ACC112 (cell line): ENCODE measurements around the gene PARD6B.

Experiments used
- H2AFZ ChIP-seq: fragments of 200-600 bp; sonication (generic); one replicate; pipeline ENCODE4 v1.6.0; 2017; ENCODE audit warnings: antibody characterized with exemption, low read length; ENCODE audit not compliant: unreplicated experiment
- H3K27ac ChIP-seq: fragments of 200-600 bp; sonication (generic); 2 replicates; pipeline ENCODE4 v1.5.1; 2014; ENCODE audit warnings: low read depth, mild to moderate bottlenecking, antibody characterized with exemption, low read length, moderate library complexity
- H3K27me3 ChIP-seq: fragments of 200-600 bp; sonication (generic); 2 replicates; pipeline ENCODE4 v1.6.1; 2014; ENCODE audit warnings: mild to moderate bottlenecking, antibody characterized with exemption, low read length, moderate library complexity, mixed read lengths; ENCODE audit not compliant: insufficient read depth
- H3K36me3 ChIP-seq: fragments of 200-600 bp; sonication (generic); 2 replicates; pipeline ENCODE4 v1.6.1; 2016; ENCODE audit warnings: mild to moderate bottlenecking, antibody characterized with exemption, low read length, moderate library complexity, mixed read lengths; ENCODE audit not compliant: insufficient read depth
- H3K4me1 ChIP-seq: fragments of 200-600 bp; sonication (generic); one replicate; pipeline ENCODE4 v1.6.1; 2016; ENCODE audit warnings: low read length, mixed read lengths; ENCODE audit not compliant: insufficient read depth, unreplicated experiment, control insufficient read depth
- H3K4me3 ChIP-seq: fragments of 200-600 bp; sonication (generic); 2 replicates; pipeline ENCODE4 v1.5.1; 2014; ENCODE audit warnings: mild to moderate bottlenecking, low read depth, low read length
- H3K79me2 ChIP-seq: fragments of 200-600 bp; sonication (generic); one replicate; pipeline ENCODE4 v1.6.0; 2016; ENCODE audit warnings: low read length; ENCODE audit not compliant: control insufficient read depth, unreplicated experiment, insufficient read depth

Gene PARD6B

DNA sequence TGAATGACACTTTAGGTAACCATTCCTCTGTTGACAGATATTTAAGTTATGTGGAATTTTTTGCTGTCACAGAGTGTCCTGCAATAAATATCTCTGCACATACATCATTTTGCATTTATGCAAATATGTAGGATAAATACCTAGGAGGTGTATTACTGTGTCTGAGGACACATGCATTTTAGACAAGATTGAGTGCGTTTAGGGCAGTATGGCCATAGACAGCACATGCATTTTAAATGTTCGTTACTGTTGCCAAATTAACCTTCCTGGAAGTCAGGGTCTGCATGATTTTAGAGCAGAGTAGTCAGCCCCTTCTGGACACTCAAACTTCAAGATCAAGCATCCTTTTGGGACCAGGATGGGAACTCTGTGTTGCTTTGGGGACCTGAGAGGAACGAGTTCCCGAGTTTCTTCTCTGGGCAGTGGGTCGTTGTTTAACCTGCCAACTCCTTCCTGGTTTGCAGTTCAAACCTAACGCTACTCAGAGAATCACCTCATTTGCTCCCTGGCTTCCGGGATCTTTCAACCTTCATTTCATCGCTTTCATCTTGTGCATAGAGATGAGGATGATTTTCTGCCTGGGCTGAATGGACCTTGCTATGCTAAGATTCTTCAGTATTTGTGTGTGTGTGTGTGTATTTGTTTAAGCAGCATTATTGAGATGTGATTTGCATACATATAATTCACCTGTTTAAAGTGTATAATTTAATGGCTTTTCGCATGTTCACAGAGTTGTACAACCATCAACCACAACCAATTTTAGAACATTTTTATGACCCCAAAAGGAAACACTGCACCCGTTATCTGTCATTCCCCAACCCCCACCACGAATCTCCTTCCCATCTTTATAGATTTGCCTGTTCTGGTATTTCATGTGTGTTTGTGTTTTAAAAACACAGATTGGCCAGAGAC lies 73.3 kb downstream of the PARD6B start:
- Histone ChIP-seq H3K4me3 (no peak overlapping the region), H3K36me3 (no peaks in the 10 kb centered on the region), H3K27ac (no peak overlapping the region), H3K79me2 (no peaks in the 10 kb centered on the region), H3K27me3 (no peaks in the 10 kb centered on the region), H3K4me1 (no peaks in the 10 kb centered on the region), H2AFZ (no peak overlapping the region)

DNA sequence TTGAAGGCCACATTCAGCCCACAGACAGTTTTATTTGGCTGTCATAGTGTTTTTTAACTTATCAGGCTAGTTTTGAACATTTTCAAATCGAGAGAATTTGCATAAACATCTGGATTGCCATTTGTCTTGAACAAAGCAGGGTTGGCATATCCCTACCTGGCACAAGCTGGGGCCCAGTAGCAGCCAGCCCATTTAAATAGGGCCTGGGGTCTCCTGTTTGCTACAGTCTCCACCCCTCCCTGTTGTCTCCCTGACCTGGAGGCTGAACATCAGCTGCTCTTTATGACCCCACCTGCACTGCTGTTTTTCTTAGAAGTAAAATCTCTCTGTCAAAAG lies 73.9 kb downstream of the PARD6B start:
- Histone ChIP-seq H2AFZ (no peak overlapping the region), H3K4me3 (no peak overlapping the region), H3K27ac (no peak overlapping the region), H3K79me2 (no peaks in the 10 kb centered on the region), H3K36me3 (no peaks in the 10 kb centered on the region), H3K27me3 (no peaks in the 10 kb centered on the region), H3K4me1 (no peaks in the 10 kb centered on the region)

DNA sequence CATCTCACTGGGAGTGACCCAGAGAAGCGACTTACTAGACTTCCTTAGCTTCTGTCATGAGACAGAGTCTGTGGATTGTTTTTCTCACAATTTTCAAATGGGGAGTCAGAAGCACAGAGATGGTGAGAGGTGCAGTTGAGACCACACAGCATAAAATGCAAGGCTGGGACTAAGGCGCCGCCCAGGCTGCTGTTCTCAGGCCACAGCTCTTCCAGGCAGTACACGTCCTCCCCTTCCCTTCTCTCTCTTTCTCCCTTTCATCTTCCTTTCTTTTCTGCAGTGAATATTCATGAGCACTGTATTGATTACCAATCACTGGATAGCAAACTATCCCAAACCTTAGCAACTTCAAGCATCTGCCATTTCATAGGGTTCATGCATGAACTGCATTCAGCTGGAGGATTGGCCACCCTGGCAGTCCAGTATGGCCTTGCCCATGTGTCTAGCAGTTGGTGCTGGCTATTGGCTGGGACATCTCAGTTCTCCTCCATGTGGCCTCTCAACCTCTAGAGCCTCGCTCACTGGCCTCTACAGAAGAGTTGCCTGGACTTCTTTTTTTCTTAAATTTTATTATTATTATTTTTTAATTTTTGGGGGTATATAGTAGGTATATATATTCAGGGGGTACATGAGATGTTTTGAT lies 74.9 kb downstream of the PARD6B start:
- Histone ChIP-seq H3K4me1 (no peaks in the 10 kb centered on the region), H3K27me3 (no peaks in the 10 kb centered on the region), H2AFZ (no peak overlapping the region), H3K36me3 (no peaks in the 10 kb centered on the region), H3K27ac (no peak overlapping the region), H3K4me3 (no peak overlapping the region), H3K79me2 (no peaks in the 10 kb centered on the region)
